HepG2 (cell line): Measurements from ENCODE around the gene NPIPA3.
"Not testable (repeated sequence)": the region's sequence is repeated elsewhere in the genome, so short reads cannot be mapped to it uniquely, and the experiment has no call there.

ENCODE experiments used
- CCAR2 ChIP-seq: fragments of 200-400 bp; formaldehyde crosslinking; optimal IDR thresholded peaks from 2 replicates; pipeline ENCODE3; 2018; ENCODE audit warnings: low read depth, mild to moderate bottlenecking, low read length, moderate library complexity
- GTF2F1 ChIP-seq: fragments of 150-350 bp; IDR thresholded peaks from 2 replicates; pipeline ENCODE4 v1.6.1; 2014; ENCODE audit warnings: low read length
- JUND ChIP-seq: sonication (generic); formaldehyde crosslinking; IDR thresholded peaks from 2 replicates; pipeline ENCODE4 v1.8.0; 2022; ENCODE audit warnings: mild to moderate bottlenecking, missing genetic modification reagents
- NR3C1 ChIP-seq: sonication (generic); formaldehyde crosslinking; IDR thresholded peaks from 2 replicates; pipeline ENCODE4 v1.4.0; 2020; ENCODE audit warnings: missing genetic modification reagents
- SALL2 ChIP-seq: sonication (generic); formaldehyde crosslinking; IDR thresholded peaks from 2 replicates; pipeline ENCODE4 v1.8.1; 2023; ENCODE audit warnings: mild to moderate bottlenecking, missing genetic modification reagents, inconsistent platforms
- SMC3 ChIP-seq: IDR thresholded peaks from 2 replicates; pipeline ENCODE4 v1.6.1; 2011; ENCODE audit warnings: low read length, improper control_type of control experiment
- SNAI1 ChIP-seq: sonication (generic); formaldehyde crosslinking; IDR thresholded peaks from 2 replicates; pipeline ENCODE4 v1.5.0; 2020; ENCODE audit warnings: mild to moderate bottlenecking, missing genetic modification reagents, borderline replicate concordance
- ZNF160 ChIP-seq: sonication (generic); formaldehyde crosslinking; IDR thresholded peaks from 2 replicates; pipeline ENCODE4 v1.8.0; 2022; ENCODE audit warnings: mild to moderate bottlenecking, inconsistent platforms, missing genetic modification reagents
- ZNF562 ChIP-seq: sonication (generic); formaldehyde crosslinking; IDR thresholded peaks from 2 replicates; pipeline ENCODE4 v1.8.0; 2022; ENCODE audit warnings: missing genetic modification reagents, borderline replicate concordance
- ZNF670 ChIP-seq: sonication (generic); formaldehyde crosslinking; IDR thresholded peaks from 2 replicates; pipeline ENCODE4 v1.8.0; 2022; ENCODE audit warnings: mild to moderate bottlenecking, missing genetic modification reagents, borderline replicate concordance
- TF ChIP-seq, protein P1 (sequence below): IDR thresholded peaks from 2 replicates; pipeline ENCODE4 v1.6.1; 2012; ENCODE audit warnings: inconsistent platforms
- TF ChIP-seq, protein P2 (sequence below): sonication (generic); formaldehyde crosslinking; IDR thresholded peaks from 2 replicates; pipeline ENCODE4 v1.5.0; 2020; ENCODE audit warnings: mild to moderate bottlenecking, missing genetic modification reagents, moderate library complexity
- TF ChIP-seq, protein P3 (sequence below): sonication (generic); formaldehyde crosslinking; IDR thresholded peaks from 2 replicates; pipeline ENCODE4 v1.4.0; 2020; ENCODE audit warnings: missing genetic modification reagents, mild to moderate bottlenecking, borderline replicate concordance
- TF ChIP-seq, protein P4 (sequence below), 2 experiments: sonication (generic) in 1 of 2; formaldehyde crosslinking in 1 of 2; IDR thresholded peaks; 2 replicates each; pipeline versions ENCODE4 v1.5.1 to v1.6.1; 2011 to 2020; ENCODE audit warnings: borderline replicate concordance in 1 of 2, low read depth in 1 of 2, low read length in 1 of 2, mild to moderate bottlenecking in 1 of 2, missing genetic modification reagents in 1 of 2, moderate library complexity in 1 of 2

DNA sequence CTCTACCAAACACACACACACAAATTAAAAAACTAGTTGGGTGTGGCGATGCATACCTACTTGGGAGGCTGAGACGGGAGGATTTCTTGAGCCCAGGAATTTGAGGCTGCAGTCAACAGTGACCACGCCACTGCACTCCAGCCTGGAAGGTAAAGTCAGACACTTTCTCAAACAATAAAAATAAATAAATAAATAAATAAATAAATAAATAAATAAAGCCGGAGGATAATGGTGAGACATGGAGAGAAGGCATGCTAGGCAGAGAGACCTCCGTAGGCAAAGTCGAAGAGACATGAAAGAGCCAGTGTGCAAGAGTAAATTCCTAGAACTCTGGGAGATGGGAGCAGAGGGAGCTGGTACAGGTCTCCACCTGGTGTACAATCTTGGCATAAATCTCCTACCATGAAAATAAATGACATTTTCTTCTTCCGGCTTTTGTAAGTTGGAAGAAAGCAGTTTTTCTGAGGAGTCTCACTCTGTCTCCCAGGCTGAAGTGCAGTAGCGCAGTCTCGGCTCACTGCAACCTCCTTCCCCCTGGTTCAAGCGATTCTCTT lies 37.7 kb downstream of the NPIPA3 start:
- TF ChIP-seq CCAR2; ZNF562 (CRISPR knock-in tag); SMC3; NR3C1 (CRISPR knock-in tag); JUND (CRISPR knock-in tag); ZNF670; GTF2F1; SNAI1 (CRISPR knock-in tag); ZNF160; SALL2 (CRISPR knock-in tag): not testable (repeated sequence)
- TF ChIP-seq, protein P1, sequence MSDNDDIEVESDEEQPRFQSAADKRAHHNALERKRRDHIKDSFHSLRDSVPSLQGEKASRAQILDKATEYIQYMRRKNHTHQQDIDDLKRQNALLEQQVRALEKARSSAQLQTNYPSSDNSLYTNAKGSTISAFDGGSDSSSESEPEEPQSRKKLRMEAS = not testable (repeated sequence)
- TF ChIP-seq, protein P2, sequence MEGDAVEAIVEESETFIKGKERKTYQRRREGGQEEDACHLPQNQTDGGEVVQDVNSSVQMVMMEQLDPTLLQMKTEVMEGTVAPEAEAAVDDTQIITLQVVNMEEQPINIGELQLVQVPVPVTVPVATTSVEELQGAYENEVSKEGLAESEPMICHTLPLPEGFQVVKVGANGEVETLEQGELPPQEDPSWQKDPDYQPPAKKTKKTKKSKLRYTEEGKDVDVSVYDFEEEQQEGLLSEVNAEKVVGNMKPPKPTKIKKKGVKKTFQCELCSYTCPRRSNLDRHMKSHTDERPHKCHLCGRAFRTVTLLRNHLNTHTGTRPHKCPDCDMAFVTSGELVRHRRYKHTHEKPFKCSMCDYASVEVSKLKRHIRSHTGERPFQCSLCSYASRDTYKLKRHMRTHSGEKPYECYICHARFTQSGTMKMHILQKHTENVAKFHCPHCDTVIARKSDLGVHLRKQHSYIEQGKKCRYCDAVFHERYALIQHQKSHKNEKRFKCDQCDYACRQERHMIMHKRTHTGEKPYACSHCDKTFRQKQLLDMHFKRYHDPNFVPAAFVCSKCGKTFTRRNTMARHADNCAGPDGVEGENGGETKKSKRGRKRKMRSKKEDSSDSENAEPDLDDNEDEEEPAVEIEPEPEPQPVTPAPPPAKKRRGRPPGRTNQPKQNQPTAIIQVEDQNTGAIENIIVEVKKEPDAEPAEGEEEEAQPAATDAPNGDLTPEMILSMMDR (CRISPR knock-in tag) = not testable (repeated sequence)
- TF ChIP-seq, protein P3, sequence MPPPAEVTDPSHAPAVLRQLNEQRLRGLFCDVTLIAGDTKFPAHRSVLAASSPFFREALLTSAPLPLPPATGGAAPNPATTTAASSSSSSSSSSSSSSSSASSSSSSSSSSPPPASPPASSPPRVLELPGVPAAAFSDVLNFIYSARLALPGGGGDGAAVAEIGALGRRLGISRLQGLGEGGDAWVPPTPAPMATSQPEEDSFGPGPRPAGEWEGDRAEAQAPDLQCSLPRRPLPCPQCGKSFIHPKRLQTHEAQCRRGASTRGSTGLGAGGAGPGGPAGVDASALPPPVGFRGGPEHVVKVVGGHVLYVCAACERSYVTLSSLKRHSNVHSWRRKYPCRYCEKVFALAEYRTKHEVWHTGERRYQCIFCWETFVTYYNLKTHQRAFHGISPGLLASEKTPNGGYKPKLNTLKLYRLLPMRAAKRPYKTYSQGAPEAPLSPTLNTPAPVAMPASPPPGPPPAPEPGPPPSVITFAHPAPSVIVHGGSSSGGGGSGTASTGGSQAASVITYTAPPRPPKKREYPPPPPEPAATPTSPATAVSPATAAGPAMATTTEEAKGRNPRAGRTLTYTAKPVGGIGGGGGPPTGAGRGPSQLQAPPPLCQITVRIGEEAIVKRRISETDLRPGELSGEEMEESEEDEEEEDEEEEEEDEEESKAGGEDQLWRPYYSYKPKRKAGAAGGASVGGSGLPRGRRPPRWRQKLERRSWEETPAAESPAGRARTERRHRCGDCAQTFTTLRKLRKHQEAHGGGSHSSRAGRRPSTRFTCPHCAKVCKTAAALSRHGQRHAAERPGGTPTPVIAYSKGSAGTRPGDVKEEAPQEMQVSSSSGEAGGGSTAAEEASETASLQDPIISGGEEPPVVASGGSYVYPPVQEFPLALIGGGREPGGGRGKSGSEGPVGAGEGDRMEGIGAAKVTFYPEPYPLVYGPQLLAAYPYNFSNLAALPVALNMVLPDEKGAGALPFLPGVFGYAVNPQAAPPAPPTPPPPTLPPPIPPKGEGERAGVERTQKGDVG (CRISPR knock-in tag) = not testable (repeated sequence)
- TF ChIP-seq, protein P4, sequence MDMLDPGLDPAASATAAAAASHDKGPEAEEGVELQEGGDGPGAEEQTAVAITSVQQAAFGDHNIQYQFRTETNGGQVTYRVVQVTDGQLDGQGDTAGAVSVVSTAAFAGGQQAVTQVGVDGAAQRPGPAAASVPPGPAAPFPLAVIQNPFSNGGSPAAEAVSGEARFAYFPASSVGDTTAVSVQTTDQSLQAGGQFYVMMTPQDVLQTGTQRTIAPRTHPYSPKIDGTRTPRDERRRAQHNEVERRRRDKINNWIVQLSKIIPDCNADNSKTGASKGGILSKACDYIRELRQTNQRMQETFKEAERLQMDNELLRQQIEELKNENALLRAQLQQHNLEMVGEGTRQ (IDR thresholded peaks at IDR 0.05; ENCODE audit: low read depth, low read length) = not testable (repeated sequence)
- TF ChIP-seq, protein P4 (CRISPR knock-in tag; IDR thresholded peaks at IDR 0.05; ENCODE audit: borderline replicate concordance) = not testable (repeated sequence)
